Stimulated activated CD8-positive, alpha-beta memory T cell treated with anti-CD3 and anti-CD28 coated beads, Interleukin-7, amount 100 ng/mL, for 48 hours (primary cell): Measurements from ENCODE around the gene TOMM20L.

Experiments used
- DNase-seq, 2 donors: peaks; one replicate each; pipeline ENCODE4 v3.0.0-alpha.2; 2020; ENCODE audit warnings: low read depth in 1 of 2; ENCODE audit errors: extremely low read depth in 1 of 2

TOMM20L gene

GRCh38 chr14:58426670-58427280 is 31.0 kb downstream of the TOMM20L start:
- peak; percentile 22 to 40 for DNase-seq

GRCh38 chr14:58427281-58428117 is 31.8 kb downstream of the TOMM20L start, which contains the start of the genes KIAA0586 and TIMM9:
TSS of gene KIAA0586 (plus strand) at chr14:58427719. CDS start at chr14:58428265, 546 bp downstream.
TSS of gene TIMM9 (minus strand) at chr14:58427531. CDS start at chr14:58411945, 15,586 bp downstream.
- DNase-seq: peak; percentile 87 to 95

- DNase-seq: no peak
These were observed 32.5 kb downstream of the TOMM20L start for GRCh38 chr14:58428118-58428683.

DNA sequence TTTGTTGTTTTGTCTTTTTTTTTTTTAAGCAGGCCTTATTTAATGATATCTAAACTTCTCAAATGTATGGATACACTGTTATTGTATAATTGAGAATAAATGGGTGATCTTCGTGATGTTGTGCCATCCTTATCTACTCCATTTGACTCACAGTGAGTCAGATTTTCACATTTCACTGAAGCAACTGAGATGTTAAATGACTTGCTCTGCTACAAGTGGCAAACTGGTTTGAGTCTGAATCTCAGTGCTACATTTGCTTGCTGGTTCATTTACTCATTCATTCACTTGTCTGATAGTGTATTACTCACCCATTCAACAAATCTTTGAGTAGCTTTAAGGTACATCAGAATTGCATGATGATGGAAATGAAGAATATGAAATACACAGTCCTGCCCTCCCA is 34.4 kb downstream of the TOMM20L start:
- no peak for DNase-seq

- DNase-seq: no peak
These were observed 43.7 kb downstream of the TOMM20L start for GRCh38 chr14:58439476-58439875.

DNA sequence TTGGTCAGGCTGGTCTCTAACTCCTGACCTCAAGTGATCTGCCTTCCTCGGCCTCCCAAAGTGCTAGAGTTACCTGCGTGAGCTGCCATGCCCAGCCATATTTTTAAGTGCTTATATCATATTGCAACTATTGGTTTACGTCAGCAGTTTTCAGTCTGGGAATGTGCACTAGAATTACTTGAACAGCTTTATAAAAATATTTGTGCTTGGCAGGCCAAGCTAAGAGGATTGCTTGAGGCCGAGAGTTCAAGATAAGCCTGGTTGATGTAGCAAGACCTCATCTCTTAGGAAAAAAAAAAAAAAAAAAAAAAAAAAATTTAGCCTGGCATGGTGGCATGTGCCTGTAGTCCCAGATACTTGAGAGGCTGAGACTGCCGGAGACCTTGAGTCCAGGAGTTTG is 48.9 kb downstream of the TOMM20L start:
- no peak for DNase-seq

GRCh38 chr14:58455593-58456265 is 60.0 kb downstream of the TOMM20L start:
- no peak for DNase-seq
